IMR-90 (cell line): ENCODE measurements around the gene CFAP299. TPM values are rescaled to one million over a fixed set of nuclear protein-coding genes. Genes with fewer than 3 reads are reported as not detected.

ENCODE experiments used
- ATAC-seq: fragments of 200-7000 bp; cut with Tn5 transposase; 2 replicates; pipeline ENCODE4 v1.9.1; 2020; ENCODE audit warnings: low read depth, mild to moderate bottlenecking, moderate library complexity
- BruUV-seq: library from RNA; stranded (reverse); fragments of 400-500 nt; replicated peaks from 2 replicates; lab custom pipeline; 2021; lab: Mats Ljungman, UMichigan
- CTCF ChIA-PET: fragments of 300-600 bp; formaldehyde crosslinking; extraction: SDS; loops from one replicate; lab custom pipeline; 2021; ENCODE audit warnings: antibody characterized with exemption; lab: Yijun Ruan, JAX
- POLR2A ChIA-PET: fragments of 300-600 bp; sonication (Branson Sonifier 250); formaldehyde crosslinking; loops from one replicate; lab custom pipeline; 2022; ENCODE audit warnings: antibody characterized with exemption; ENCODE audit not compliant: unreplicated experiment; lab: Charles Lee
- DNase-seq: peaks from one replicate; pipeline ENCODE4 v3.0.0; 2013
- H2AFZ ChIP-seq: replicated peaks from 2 replicates; pipeline ENCODE3; 2013; ENCODE audit warnings: low read length, mild to moderate bottlenecking; ENCODE audit not compliant: poor library complexity
- H2AK5ac ChIP-seq: 2 replicates; pipeline ENCODE4 v1.6.1; 2013; ENCODE audit warnings: low read depth, low read length, inconsistent platforms
- H2AK9ac ChIP-seq: replicated peaks from 2 replicates; pipeline ENCODE3; 2013; ENCODE audit warnings: mild to moderate bottlenecking, low read depth, low read length, moderate library complexity; ENCODE audit not compliant: poor library complexity
- H2BK120ac ChIP-seq: 2 replicates; pipeline ENCODE4 v1.6.1; 2013; ENCODE audit warnings: low read depth, low read length, inconsistent platforms
- H2BK15ac ChIP-seq: 3 replicates; pipeline ENCODE4 v1.6.1; 2013; ENCODE audit warnings: low read depth, low read length, inconsistent platforms
- H2BK20ac ChIP-seq: 2 replicates; pipeline ENCODE4 v1.6.1; 2013; ENCODE audit warnings: low read depth, mild to moderate bottlenecking, inconsistent platforms, low read length, moderate library complexity
- H2BK5ac ChIP-seq: 2 replicates; pipeline ENCODE4 v1.6.1; 2013; ENCODE audit warnings: mild to moderate bottlenecking, low read depth, low read length, inconsistent platforms; ENCODE audit not compliant: poor library complexity, severe bottlenecking
- H3K14ac ChIP-seq: replicated peaks from 2 replicates; pipeline ENCODE4 v1.6.1; 2013; ENCODE audit warnings: low read depth, low read length, inconsistent platforms
- H3K18ac ChIP-seq: 2 replicates; pipeline ENCODE4 v1.6.1; 2013; ENCODE audit warnings: low read depth, low read length, control low read depth
- H3K23ac ChIP-seq: 2 replicates; pipeline ENCODE4 v1.6.1; 2013; ENCODE audit warnings: low read depth, low read length, inconsistent platforms
- H3K27ac ChIP-seq: 2 replicates; pipeline ENCODE4 v1.5.1; 2013; ENCODE audit warnings: mild to moderate bottlenecking, control low read depth, low read length; ENCODE audit not compliant: insufficient read depth
- H3K27me3 ChIP-seq: 2 replicates; pipeline ENCODE4 v1.6.1; 2013; ENCODE audit warnings: low read length; ENCODE audit not compliant: control insufficient read depth, insufficient read depth
- H3K36me3 ChIP-seq: 2 replicates; pipeline ENCODE4 v1.6.1; 2013; ENCODE audit warnings: low read length, mixed read lengths; ENCODE audit not compliant: control insufficient read depth, insufficient read depth
- H3K4ac ChIP-seq: 2 replicates; pipeline ENCODE4 v1.6.1; 2013; ENCODE audit warnings: low read depth, low read length, inconsistent platforms
- H3K4me1 ChIP-seq: 2 replicates; pipeline ENCODE4 v1.6.1; 2013; ENCODE audit warnings: low read length, mixed read lengths; ENCODE audit not compliant: control insufficient read depth, insufficient read depth
- H3K4me2 ChIP-seq: 2 replicates; pipeline ENCODE4 v1.6.1; 2013; ENCODE audit warnings: low read depth, mild to moderate bottlenecking, control low read depth, low read length, moderate library complexity
- H3K4me3 ChIP-seq: 2 replicates; pipeline ENCODE4 v1.5.1; 2013; ENCODE audit warnings: low read depth, mild to moderate bottlenecking, control low read depth, low read length, moderate library complexity; ENCODE audit not compliant: insufficient read depth
- H3K56ac ChIP-seq: 2 replicates; pipeline ENCODE4 v1.6.1; 2013; ENCODE audit warnings: low read length, inconsistent platforms; ENCODE audit not compliant: insufficient read depth; ENCODE audit errors: extremely low read depth
- H3K79me1 ChIP-seq, 2 experiments: 2 replicates each; pipeline ENCODE4 v1.6.1; 2013; ENCODE audit warnings: low read length in 2 of 2, inconsistent platforms in 1 of 2, low read depth in 1 of 2
- H3K9ac ChIP-seq: 2 replicates; pipeline ENCODE4 v1.6.1; 2013; ENCODE audit warnings: low read depth, low read length, control low read depth
- H3K9me1 ChIP-seq: 2 replicates; pipeline ENCODE4 v1.6.1; 2013; ENCODE audit warnings: low read length, inconsistent platforms; ENCODE audit not compliant: insufficient read depth
- H3K9me3 ChIP-seq: 2 replicates; pipeline ENCODE4 v1.6.1; 2013; ENCODE audit warnings: low read length; ENCODE audit not compliant: control insufficient read depth, insufficient read depth
- H4K20me1 ChIP-seq: 2 replicates; pipeline ENCODE4 v1.6.1; 2013; ENCODE audit warnings: low read length, inconsistent platforms; ENCODE audit not compliant: insufficient read depth
- H4K5ac ChIP-seq: 2 replicates; pipeline ENCODE4 v1.6.1; 2013; ENCODE audit warnings: mild to moderate bottlenecking, low read depth, low read length, control low read depth
- H4K8ac ChIP-seq, 2 experiments: 2 replicates each; pipeline ENCODE4 v1.6.1; 2013; ENCODE audit warnings: low read depth in 2 of 2, low read length in 2 of 2, control low read depth in 1 of 2, inconsistent platforms in 1 of 2
- H4K91ac ChIP-seq: 2 replicates; pipeline ENCODE4 v1.6.1; 2013; ENCODE audit warnings: low read depth, low read length, inconsistent platforms; ENCODE audit not compliant: insufficient read depth
- BHLHE40 ChIP-seq: fragments of 150-350 bp; IDR thresholded peaks from 2 replicates; pipeline ENCODE4 v1.6.1; 2016; ENCODE audit warnings: mild to moderate bottlenecking, low read depth, low read length
- CEBPB ChIP-seq: IDR thresholded peaks from 2 replicates; pipeline ENCODE4 v1.6.1; 2012; ENCODE audit warnings: low read depth, low read length, improper control_type of control experiment
- CHD1 ChIP-seq: IDR thresholded peaks from 2 replicates; pipeline ENCODE4 v1.6.1; 2012; ENCODE audit warnings: low read depth, low read length, improper control_type of control experiment
- FOS ChIP-seq: fragments of 150-350 bp; IDR thresholded peaks from 2 replicates; pipeline ENCODE4 v1.6.1; 2016; ENCODE audit warnings: low read depth, low read length
- MAFK ChIP-seq: IDR thresholded peaks from 2 replicates; pipeline ENCODE4 v1.6.1; 2012; ENCODE audit warnings: low read depth, low read length, improper control_type of control experiment
- MAZ ChIP-seq: IDR thresholded peaks from 2 replicates; pipeline ENCODE4 v1.6.1; 2012; ENCODE audit warnings: low read depth, mild to moderate bottlenecking, low read length, improper control_type of control experiment, moderate library complexity, borderline replicate concordance
- MXI1 ChIP-seq: IDR thresholded peaks from 2 replicates; pipeline ENCODE4 v1.6.1; 2012; ENCODE audit warnings: low read depth, mild to moderate bottlenecking, low read length, moderate library complexity, borderline replicate concordance
- NFE2L2 ChIP-seq: fragments of 150-350 bp; IDR thresholded peaks from 2 replicates; pipeline ENCODE4 v1.6.1; 2016; ENCODE audit warnings: low read depth, mild to moderate bottlenecking, low read length
- POLR2A ChIP-seq: IDR thresholded peaks from 2 replicates; pipeline ENCODE4 v1.6.1; 2012; ENCODE audit warnings: mild to moderate bottlenecking, low read depth, low read length
- RAD21 ChIP-seq: IDR thresholded peaks from 2 replicates; pipeline ENCODE4 v1.6.1; 2012; ENCODE audit warnings: low read length, improper control_type of control experiment
- RCOR1 ChIP-seq: IDR thresholded peaks from 2 replicates; pipeline ENCODE4 v1.6.1; 2012; ENCODE audit warnings: mild to moderate bottlenecking, low read length, improper control_type of control experiment; ENCODE audit not compliant: insufficient replicate concordance
- RFX5 ChIP-seq: IDR thresholded peaks from 2 replicates; pipeline ENCODE4 v1.8.0; 2012; ENCODE audit warnings: low read depth, mild to moderate bottlenecking, low read length, moderate library complexity
- SMC3 ChIP-seq: fragments of 150-350 bp; IDR thresholded peaks from 2 replicates; pipeline ENCODE4 v1.6.1; 2016; ENCODE audit warnings: low read depth, mild to moderate bottlenecking, antibody characterized with exemption, low read length, moderate library complexity
- WGBS, 2 experiments: methylation state at CpG; one replicate each; pipeline versions ENCODE4 v1.1.5 to v1.1.7; 2013; ENCODE audit warnings: missing lambda C conversion rate in 2 of 2; ENCODE audit not compliant: insufficient read length in 1 of 2; ENCODE audit errors: extremely low coverage in 2 of 2; 5-methylcytosine and 5-hydroxymethylcytosine counted together
- dilution Hi-C: fragments of 300-500 bp; cut with HindIII; formaldehyde crosslinking; loops from one replicate; pipeline ENCODE4 v1.14.3; 2018; ENCODE audit warnings: low sequenced_read_pairs; ENCODE audit not compliant: unreplicated experiment
- in situ Hi-C: fragments of 300-500 bp; cut with MboI; formaldehyde crosslinking; loops from 3 replicates; pipeline ENCODE4 v1.14.3; 2019; ENCODE audit warnings: low sequenced_read_pairs, inconsistent platforms, mixed read lengths
- intact Hi-C: fragments of 100-400 bp; cut with micrococcal nuclease; formaldehyde crosslinking; loops from 2 replicates; pipeline ENCODE4 v1.10.0; 2022
- polyA plus RNA-seq, 3 experiments: library from polyadenylated mRNA; depleted of rRNA; stranded (reverse); fragments of >200 nt; gene quantifications; 2 replicates each; pipeline ENCODE4 v1.2.3, GENCODE V29; 2012; ENCODE audit warnings: low replicate concordance in 1 of 3
- total RNA-seq: library from RNA; depleted of rRNA; stranded (reverse); fragments of >200 nt; gene quantifications from 2 replicates; pipeline ENCODE4 v1.2.3, GENCODE V29; 2012
- TF ChIP-seq, protein P1 (sequence below): conservative IDR thresholded peaks from 2 replicates; pipeline ENCODE4 v1.5.1; 2012; ENCODE audit warnings: mild to moderate bottlenecking, low read depth, low read length, improper control_type of control experiment
- TF ChIP-seq, protein P2 (sequence below): fragments of 150-350 bp; IDR thresholded peaks from 2 replicates; pipeline ENCODE4 v1.6.1; 2016; ENCODE audit warnings: low read depth, mild to moderate bottlenecking, low read length, moderate library complexity, borderline replicate concordance
- TF ChIP-seq, protein P3 (sequence below): fragments of 150-350 bp; IDR thresholded peaks from 2 replicates; pipeline ENCODE4 v1.6.1; 2017; ENCODE audit warnings: mild to moderate bottlenecking, antibody characterized with exemption, low read length, low read depth

Gene CFAP299
- total and polyA plus RNA-seq, 2 of the 4 experiments (the other 2 are of a cell fraction): 1.0 to 1.1 TPM

DNA sequence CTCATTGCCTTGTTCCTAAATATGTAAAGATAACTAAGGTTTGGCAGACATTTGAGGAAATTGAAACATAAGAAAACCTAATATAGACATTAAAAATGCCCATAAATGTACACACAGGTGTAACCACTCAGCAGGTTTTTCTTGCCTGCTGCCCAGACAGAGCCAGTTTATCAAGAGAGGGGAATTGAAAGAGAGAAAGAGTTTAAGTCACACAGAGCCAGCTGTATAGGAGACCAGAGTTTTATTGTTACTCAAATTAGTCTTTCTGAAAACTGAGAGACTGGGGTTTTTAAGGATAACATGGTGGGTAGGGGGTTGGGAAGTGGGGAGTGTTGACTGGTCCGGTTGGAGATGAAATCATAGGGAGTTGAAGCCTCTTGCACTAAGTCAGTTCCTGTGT, 119.0 kb downstream of the CFAP299 start:
- intact Hi-C loops (no loop called here), in situ Hi-C loops (no loop called here), dilution Hi-C loops (no loop called here)
- H2BK5ac ChIP-seq: no peak overlapping the region
- H3K36me3 ChIP-seq: no peaks in the 10 kb centered on the region
- no peak overlapping the region; the same call in 1 of the 2 replicates for H4K5ac ChIP-seq
- H3K4ac ChIP-seq: no peak overlapping the region
- TF ChIP-seq POLR2A: no peak
- TF ChIP-seq MAFK: no peak
- TF ChIP-seq FOS: no peak
- TF ChIP-seq BHLHE40: no peak
- no peak for TF ChIP-seq RFX5
- no peak for TF ChIP-seq CEBPB
- TF ChIP-seq CHD1: no peak
- TF ChIP-seq, protein P1, sequence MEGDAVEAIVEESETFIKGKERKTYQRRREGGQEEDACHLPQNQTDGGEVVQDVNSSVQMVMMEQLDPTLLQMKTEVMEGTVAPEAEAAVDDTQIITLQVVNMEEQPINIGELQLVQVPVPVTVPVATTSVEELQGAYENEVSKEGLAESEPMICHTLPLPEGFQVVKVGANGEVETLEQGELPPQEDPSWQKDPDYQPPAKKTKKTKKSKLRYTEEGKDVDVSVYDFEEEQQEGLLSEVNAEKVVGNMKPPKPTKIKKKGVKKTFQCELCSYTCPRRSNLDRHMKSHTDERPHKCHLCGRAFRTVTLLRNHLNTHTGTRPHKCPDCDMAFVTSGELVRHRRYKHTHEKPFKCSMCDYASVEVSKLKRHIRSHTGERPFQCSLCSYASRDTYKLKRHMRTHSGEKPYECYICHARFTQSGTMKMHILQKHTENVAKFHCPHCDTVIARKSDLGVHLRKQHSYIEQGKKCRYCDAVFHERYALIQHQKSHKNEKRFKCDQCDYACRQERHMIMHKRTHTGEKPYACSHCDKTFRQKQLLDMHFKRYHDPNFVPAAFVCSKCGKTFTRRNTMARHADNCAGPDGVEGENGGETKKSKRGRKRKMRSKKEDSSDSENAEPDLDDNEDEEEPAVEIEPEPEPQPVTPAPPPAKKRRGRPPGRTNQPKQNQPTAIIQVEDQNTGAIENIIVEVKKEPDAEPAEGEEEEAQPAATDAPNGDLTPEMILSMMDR: no peak
- TF ChIP-seq, protein P2, sequence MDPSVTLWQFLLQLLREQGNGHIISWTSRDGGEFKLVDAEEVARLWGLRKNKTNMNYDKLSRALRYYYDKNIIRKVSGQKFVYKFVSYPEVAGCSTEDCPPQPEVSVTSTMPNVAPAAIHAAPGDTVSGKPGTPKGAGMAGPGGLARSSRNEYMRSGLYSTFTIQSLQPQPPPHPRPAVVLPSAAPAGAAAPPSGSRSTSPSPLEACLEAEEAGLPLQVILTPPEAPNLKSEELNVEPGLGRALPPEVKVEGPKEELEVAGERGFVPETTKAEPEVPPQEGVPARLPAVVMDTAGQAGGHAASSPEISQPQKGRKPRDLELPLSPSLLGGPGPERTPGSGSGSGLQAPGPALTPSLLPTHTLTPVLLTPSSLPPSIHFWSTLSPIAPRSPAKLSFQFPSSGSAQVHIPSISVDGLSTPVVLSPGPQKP: no peak
- TF ChIP-seq, protein P3, sequence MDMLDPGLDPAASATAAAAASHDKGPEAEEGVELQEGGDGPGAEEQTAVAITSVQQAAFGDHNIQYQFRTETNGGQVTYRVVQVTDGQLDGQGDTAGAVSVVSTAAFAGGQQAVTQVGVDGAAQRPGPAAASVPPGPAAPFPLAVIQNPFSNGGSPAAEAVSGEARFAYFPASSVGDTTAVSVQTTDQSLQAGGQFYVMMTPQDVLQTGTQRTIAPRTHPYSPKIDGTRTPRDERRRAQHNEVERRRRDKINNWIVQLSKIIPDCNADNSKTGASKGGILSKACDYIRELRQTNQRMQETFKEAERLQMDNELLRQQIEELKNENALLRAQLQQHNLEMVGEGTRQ: no peak
- TF ChIP-seq RAD21: no peak
- TF ChIP-seq NFE2L2: no peak
- TF ChIP-seq MXI1: no peak
- no peak for TF ChIP-seq MAZ
- no peak for TF ChIP-seq SMC3
- no peak for TF ChIP-seq RCOR1
- no peak overlapping the region for H3K9ac ChIP-seq
- H2BK15ac ChIP-seq: no peak overlapping the region
- H4K20me1 ChIP-seq: no peaks in the 10 kb centered on the region
- H4K8ac ChIP-seq: 0 out of 4 replicates have a peak overlapping the region, but pooled peaks of 1 of the 2 experiments have one; percentile 11
- H3K27ac ChIP-seq: no peak overlapping the region
- no peak overlapping the region for H3K4me2 ChIP-seq
- no peak overlapping the region for H2AFZ ChIP-seq
- H3K23ac ChIP-seq: no peak overlapping the region
- 0 out of 2 replicates have a peak, but pooled peaks cover 1% of the 10 kb centered on the region for H3K4me1 ChIP-seq
- no peaks in the 10 kb centered on the region for H3K79me1 ChIP-seq
- H3K18ac ChIP-seq: no peak overlapping the region; the same call in 1 of the 2 replicates
- no peaks in the 10 kb centered on the region for H3K27me3 ChIP-seq
- WGBS, 2 experiments: 60% methylated on average over 1 of the region's 1 CpG; no CpG with 5 or more reads in 1 of the 2 experiments
- no peak for ATAC-seq
- H3K9me1 ChIP-seq: no peaks in the 10 kb centered on the region
- H3K56ac ChIP-seq: no peak overlapping the region
- H3K14ac ChIP-seq: peak overlapping the region; percentile 44; the same call in 1 of the 2 replicates
- H2BK20ac ChIP-seq: peak overlapping the region; percentile 37; the same call in 1 of the 2 replicates
- POLR2A ChIA-PET: no interaction called here
- no peak overlapping the region for H2AK5ac ChIP-seq
- CTCF ChIA-PET: no interaction called here
- peak overlapping the region; percentile 42 for H2BK120ac ChIP-seq
- no peak for DNase-seq
- H4K91ac ChIP-seq: no peak overlapping the region
- BruUV-seq: no TSS peak
- no peak overlapping the region for H3K4me3 ChIP-seq
- no peak overlapping the region for H2AK9ac ChIP-seq
- H3K9me3 ChIP-seq: no peaks in the 10 kb centered on the region
